ENCODE results near the gene MAP3K20. TPM values are rescaled to one million over a fixed set of nuclear protein-coding genes. Genes with fewer than 3 reads are reported as not detected.

The MAP3K20 gene
- total RNA-seq, 4 donors from 2014 or later: 43.0 to 76.1 (median 65.2) TPM

DNA sequence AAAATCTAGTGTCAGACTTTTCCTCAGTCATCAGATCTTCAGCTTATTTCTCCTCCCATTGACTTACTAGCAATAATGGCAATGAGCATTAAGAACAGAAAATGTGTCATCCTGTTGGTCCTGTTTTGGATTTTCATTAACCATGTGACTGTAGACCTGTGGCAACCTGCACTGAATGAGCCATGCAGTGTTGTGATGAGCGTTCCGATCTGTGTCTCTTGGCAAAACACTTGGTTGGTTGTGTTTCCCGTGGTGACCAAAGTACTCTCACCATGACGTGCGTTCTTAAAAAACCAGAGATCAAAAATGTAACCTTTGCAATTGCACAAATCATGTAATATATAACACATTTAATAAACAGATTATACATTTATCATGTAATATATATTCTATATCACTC, 138.6 kb downstream of the MAP3K20 start:
- TF ChIP-seq, protein P1, sequence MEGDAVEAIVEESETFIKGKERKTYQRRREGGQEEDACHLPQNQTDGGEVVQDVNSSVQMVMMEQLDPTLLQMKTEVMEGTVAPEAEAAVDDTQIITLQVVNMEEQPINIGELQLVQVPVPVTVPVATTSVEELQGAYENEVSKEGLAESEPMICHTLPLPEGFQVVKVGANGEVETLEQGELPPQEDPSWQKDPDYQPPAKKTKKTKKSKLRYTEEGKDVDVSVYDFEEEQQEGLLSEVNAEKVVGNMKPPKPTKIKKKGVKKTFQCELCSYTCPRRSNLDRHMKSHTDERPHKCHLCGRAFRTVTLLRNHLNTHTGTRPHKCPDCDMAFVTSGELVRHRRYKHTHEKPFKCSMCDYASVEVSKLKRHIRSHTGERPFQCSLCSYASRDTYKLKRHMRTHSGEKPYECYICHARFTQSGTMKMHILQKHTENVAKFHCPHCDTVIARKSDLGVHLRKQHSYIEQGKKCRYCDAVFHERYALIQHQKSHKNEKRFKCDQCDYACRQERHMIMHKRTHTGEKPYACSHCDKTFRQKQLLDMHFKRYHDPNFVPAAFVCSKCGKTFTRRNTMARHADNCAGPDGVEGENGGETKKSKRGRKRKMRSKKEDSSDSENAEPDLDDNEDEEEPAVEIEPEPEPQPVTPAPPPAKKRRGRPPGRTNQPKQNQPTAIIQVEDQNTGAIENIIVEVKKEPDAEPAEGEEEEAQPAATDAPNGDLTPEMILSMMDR (IDR thresholded peaks at IDR 0.05; ENCODE audit: low read depth): no peak

- TF ChIP-seq, protein P1 (IDR thresholded peaks at IDR 0.05; ENCODE audit: low read depth): no peak
Observed at GRCh38 chr2:173215316-173215715, 139.7 kb downstream of the MAP3K20 start.

GRCh38 chr2:173216051-173216450, 140.4 kb downstream of the MAP3K20 start:
- TF ChIP-seq, protein P1 (IDR thresholded peaks at IDR 0.05; ENCODE audit: low read depth): no peak

DNA sequence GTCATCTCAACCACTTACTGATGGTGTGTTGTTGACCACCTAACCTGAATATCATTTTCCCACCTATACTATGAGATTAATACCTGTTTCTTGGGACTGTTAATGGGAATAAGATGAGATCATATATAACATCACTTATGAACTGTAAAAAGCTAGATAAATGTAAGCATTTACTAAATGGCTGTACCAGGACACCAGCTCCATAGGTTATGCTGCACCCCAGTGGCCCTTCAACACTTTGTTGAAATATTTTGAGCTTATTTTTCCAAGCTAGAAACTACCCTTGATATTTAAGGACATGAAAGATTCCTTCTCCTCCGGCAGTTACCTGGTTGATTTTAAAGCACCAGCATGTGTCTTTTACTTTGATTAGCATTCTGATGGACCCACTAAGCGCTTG, 141.0 kb downstream of the MAP3K20 start:
- TF ChIP-seq, protein P1 (IDR thresholded peaks at IDR 0.05; ENCODE audit: low read depth): no peak

DNA sequence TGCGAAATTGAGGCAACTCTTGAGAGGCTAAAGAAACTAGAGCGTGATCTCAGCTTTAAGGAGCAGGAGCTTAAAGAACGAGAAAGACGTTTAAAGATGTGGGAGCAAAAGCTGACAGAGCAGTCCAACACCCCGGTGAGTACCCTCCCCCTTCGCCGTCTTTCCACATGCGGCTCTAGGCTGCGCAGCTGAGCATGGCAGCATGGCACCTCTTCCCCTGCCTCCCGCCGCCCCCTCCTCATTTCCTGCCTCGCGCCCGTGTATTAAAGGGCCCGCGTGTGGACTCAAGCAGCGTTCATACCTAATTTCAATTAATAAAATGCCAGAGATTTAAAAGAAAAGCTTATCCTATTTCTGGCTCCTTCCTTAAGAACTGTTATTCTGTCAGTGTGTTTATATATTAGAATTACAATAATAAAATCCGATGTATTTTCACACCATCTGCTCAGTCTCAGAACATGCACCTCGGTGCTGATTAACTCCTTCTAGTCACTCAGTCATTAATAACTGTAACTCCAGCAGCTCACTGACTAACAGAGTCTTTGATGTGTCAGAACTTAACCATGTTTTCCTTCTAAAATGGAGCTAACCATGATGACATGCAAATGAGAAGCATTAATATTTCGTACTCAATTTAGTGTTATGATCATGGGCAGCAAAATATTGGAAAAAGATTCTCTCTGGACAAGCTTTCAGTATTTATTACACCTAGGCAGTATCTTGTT, 141.6 kb downstream of the MAP3K20 start:
- TF ChIP-seq, protein P1 (IDR thresholded peaks at IDR 0.05; ENCODE audit: low read depth): no peak

- TF ChIP-seq, protein P1 (IDR thresholded peaks at IDR 0.05; ENCODE audit: low read depth): no peak
Observed at GRCh38 chr2:173218326-173219056, 142.8 kb downstream of the MAP3K20 start.

DNA sequence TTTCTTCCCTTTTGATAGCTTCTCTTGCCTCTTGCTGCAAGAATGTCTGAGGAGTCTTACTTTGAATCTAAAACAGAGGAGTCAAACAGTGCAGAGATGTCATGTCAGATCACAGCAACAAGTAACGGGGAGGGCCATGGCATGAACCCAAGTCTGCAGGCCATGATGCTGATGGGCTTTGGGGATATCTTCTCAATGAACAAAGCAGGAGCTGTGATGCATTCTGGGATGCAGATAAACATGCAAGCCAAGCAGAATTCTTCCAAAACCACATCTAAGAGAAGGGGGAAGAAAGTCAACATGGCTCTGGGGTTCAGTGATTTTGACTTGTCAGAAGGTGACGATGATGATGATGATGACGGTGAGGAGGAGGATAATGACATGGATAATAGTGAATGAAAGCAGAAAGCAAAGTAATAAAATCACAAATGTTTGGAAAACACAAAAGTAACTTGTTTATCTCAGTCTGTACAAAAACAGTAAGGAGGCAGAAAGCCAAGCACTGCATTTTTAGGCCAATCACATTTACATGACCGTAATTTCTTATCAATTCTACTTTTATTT, 145.6 kb downstream of the MAP3K20 start:
- TF ChIP-seq, protein P1 (IDR thresholded peaks at IDR 0.05; ENCODE audit: low read depth): no peak
